Measurements from ENCODE around the gene YPEL1. TPM values are rescaled to one million over a fixed set of nuclear protein-coding genes. Genes with fewer than 3 reads are reported as not detected.
"Not testable (repeated sequence)": the region's sequence is repeated elsewhere in the genome, so short reads cannot be mapped to it uniquely, and the experiment has no call there.

The YPEL1 gene
- total RNA-seq, 1 donor from 2014 or later: 7.8 TPM

DNA sequence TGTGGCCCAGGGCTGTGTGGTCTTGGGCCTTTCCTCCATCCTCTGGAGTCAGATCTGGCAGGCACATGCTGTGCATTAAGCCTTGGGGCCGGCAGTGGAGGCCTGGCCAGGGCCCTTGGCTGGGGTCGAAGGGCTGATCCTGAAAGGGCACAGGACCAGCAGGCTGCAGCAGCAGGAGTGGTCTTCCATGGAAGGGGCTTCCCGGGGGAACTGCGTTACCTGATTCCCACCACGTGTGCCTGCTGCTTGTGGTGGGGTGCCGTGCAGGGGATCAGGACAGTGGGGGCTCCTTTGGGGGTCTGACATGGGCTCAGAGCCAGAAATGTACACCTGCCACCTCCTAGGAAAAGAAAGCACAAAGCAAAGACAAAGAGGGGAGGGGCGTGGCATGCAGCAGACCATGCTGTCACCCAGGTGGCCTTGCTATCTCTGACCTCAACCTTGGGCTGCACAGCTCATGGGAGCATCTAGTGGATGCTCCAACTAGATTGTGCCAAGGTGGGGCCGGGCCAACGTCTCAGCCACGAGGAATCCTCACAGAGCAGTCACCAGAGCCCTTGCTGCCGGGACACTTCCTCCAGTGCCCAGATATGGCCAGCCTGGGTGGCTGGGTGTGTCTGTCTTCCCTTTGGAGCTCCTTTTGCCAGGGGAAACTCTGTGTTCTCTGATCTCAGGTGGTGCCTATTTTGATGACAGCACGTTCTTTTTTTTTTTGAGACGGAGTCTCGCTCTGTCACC is 17.9 kb upstream of the YPEL1 start:
- no peak for DNase-seq

DNA sequence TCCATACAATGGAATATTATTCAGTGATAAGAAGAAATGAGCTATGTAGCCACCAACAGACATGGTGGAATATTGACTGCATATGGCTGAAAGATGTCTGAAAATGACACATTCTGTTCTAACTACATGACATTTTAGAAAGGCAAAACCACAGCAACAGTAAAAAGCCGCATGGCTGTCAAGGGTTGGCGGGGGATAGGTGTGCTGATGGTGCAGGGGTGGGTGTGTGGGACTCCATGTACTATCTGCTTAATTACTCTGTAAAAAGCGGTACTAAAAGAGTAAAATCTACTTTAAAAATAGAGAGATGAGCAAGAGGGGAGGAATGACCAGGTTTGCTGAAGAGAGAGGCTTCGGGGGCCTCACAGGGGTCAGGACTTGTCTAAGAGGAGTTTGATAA is 16.7 kb upstream of the YPEL1 start:
- no peak for DNase-seq

DNA sequence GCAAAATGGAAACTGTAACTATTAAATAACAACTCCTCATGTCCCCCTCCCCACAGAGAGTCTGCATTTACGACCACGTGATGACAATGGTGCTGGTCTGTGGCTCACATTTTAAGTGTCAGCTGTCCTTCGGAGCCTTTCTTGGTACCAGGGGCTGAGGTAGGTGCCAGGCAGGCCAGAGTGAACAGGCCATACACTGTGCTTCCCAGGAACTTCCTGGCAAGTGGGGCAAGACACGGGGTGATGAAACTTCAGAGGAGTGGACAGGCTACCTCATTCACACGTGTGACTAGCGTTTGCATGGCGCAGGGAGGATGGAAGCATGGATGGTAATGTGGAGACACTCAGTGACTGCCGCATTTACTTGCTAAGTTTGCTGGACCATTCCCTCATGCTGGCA is 10.4 kb upstream of the YPEL1 start:
- no peak for DNase-seq

DNA sequence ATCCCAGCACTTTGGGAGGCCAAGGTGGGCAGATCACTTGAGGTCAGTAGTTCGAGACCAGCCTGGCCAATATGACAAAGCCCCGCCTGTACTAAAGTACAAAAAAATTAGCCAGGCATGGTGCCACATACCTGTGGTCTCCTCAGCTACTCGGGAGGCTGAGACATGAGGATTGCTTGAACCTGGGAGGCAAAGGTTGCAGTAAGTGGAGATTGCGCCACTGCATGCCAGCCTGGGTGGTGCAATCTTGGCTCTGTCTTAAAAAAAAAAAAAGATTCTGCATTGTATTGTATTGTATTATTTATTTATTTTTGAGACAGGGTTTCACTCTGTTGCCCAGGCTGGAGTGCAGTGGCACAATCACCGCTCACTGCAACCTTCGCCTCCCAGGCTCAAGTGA is 9.3 kb upstream of the YPEL1 start:
- not testable (repeated sequence) for DNase-seq

DNA sequence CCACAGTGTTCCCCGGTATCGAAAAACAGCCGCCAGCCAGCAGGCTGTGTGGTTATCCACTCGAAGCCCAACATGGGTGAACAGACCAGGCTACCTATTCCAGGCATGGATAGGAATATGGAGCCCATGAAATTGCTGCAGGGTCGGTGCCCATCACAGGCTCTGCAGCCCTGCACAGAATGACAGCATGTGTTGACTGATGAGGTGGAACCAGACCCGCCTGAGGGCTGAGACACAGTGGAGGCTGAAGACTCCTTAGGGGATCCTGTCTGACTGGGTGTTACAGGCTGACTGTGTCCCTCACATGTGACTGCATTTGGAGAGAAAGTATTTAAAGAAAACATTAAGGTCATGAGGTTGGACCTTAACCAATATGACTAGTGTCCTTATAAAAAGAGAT is 6.2 kb upstream of the YPEL1 start:
- no peak for DNase-seq

DNA sequence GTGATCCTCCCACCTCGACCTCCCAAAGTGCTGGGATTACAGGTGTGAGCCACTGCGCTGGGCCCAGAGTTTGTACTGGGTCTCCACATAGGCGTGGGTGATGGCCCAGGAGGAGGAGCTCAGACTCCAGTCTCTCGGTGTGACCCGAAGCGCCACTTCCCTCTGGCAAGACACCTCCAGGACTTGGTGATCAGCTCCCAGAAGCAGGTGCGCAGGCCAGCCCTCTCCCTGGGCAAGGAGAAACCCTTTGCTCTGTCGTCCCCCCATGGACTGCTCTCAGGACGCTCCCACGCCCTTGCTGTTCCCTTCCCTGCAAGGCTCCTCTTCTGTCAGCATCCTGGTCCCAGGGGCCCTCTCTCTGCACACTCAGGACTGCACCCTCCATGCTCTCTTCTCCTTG is 5.5 kb upstream of the YPEL1 start:
- DNase-seq: no peak

DNA sequence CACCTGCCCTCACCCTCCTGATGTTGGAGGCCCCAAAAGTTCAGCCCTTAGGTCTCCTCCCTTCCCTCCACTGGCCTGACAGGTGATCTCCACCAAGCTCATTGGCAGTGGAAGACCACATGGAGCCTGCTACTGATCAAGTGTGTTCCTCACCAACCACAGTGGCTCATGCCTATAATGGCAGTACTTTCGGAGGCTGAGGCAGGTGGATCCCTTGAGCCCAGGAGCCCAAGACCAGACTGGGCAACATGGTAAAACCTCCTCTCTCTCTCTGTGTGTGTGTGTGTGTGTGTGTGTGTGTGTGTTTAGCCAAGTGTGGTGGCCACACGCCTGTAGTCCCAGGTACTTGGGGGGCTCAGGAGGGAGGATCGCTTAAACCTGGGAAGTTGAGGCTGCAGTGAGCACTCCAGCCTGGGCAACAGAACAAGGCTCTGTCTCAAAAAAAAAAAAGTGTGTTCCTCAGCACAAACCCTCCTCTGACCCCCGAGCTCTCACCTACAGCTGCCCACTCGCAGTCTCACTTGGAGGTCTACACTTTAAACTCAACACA is 4.3 kb upstream of the YPEL1 start:
- DNase-seq: no peak

DNA sequence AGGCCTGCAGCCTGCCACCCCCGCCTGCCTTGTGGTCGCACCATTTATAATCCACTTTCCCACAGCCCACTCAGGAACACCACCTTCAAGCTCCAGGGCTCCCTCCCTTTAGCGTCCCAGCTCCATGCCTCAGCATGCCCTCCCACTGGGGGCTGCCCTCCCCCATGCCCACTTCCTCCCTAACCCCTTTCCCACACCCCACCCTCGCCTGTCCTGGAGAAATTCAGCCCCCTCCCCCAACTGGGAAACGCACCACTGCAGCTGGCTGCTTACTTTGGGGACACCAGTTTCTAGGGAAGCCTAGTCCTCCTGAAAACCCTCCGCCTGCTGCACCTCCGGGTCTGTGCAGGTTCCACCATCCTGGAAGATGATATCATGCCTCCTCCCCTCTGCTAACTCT is 3.4 kb upstream of the YPEL1 start:
- DNase-seq: no peak

DNA sequence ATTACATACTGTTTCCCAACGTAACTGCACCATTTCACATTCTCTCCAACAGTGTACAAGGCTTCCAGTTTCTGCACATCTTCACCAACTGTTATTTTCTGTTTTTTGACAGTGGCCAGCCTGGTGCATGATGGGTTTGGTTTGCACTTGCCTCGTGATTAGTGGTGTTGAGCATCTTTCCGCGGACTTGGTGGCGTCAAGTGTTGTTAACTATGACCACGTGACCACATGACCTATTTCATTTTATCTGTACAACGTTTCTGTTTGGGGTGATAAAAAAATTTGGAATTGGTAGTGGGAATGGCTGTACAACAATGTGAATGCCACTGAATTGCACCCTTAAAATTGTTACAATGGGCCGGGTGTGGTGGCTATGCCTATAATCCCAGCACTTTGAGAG is 2.5 kb upstream of the YPEL1 start:
- no peak for DNase-seq

DNA sequence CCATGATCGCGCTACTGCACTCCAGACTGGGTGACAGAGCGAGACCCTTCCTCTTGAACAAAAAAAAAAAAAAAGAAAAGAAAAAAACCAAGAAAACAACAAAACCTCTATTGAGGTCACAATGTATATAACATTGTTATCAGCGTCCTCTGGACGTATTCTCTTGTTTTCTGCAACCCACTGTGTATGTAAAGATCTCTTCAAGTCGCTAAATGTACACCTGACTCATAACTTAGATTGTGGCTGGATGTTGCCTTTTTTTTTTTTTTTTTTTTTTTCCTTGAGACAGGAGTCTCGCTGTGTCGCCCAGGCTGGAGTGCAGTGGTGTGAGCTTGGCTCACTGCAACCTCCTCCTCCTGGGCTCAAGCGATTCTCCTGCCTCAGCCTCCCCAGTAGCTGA is 1.4 kb upstream of the YPEL1 start:
- DNase-seq: no peak

DNA sequence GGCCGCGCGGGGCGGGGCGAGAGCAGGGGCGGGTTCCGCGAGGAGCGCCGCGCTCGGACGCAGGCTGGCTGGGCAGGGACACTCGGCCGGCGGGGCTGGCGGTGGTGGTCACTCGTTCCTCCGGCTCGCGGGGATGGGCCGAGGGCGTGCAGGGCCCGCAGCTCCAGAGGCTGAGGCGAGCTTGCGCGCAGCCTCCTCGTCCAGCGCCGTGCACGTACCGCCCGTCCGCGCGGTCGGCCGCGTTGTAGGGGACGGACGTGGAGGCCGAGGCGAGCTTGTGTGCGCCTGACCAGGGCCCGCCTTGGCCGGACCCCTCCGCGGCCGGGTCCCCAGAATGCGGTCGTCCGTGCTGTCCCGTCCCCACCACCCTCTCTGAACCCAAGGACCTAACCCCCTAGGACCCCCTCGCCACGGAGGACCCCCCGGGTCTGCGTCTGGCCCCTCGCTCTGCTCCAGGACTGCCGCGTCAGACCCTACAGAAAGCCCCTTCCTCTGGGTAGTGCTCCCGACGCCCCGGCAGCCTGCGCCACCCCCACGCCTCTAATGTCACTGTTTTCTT is 569 bp upstream of the YPEL1 start:
- DNase-seq: no peak

DNA sequence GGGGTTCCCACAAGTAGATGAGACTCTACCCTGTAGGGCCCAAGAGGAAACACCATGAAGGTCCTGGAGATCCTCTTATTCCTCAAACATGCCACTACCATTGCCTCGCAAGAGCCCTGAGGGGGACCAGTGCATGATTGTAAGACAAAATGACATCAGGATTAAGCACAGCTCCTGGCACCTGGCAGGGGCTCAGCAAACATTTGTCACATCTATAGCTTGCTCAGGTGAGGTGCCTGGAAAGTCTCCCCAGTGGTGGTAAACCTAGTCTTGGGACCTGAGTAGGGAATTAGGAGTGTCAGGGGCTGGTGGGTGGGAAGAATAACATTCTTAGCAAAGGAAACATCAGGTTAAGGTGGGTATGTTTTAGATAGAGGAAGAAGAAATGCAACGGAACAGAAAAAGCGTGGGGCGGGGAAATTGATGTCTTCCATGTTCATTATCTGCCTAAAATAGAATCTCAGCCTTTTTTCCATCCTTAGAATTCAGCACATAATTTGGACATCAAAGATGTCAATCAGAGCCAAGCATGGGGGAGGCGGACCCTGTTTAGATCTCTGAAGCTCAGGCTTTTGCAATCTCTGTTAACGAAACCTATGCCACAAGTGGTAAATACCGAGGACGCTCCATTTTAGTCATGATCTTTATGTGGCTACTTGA is 924 bp downstream of the YPEL1 start:
- DNase-seq: peak; percentile 32

DNA sequence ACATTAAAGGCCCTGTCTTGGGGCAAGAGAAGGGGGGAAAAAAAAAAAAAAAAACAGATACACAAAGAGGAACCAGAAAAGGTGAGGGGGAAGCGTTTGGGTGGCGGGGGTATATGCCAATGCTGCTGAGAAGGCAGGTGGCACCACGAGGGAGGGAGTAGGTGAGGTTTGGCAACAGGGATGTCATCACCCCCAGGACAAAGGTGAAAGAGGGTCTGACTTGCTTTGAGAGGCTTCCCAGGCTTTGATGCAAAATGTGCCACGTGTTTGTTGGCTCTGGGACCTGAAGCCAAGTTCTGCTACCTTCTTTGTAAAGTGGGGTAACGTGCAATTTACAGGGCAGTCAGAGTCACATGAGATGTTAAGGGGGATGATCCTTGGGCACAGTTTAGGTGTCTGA is 4.1 kb downstream of the YPEL1 start:
- no peak for DNase-seq

DNA sequence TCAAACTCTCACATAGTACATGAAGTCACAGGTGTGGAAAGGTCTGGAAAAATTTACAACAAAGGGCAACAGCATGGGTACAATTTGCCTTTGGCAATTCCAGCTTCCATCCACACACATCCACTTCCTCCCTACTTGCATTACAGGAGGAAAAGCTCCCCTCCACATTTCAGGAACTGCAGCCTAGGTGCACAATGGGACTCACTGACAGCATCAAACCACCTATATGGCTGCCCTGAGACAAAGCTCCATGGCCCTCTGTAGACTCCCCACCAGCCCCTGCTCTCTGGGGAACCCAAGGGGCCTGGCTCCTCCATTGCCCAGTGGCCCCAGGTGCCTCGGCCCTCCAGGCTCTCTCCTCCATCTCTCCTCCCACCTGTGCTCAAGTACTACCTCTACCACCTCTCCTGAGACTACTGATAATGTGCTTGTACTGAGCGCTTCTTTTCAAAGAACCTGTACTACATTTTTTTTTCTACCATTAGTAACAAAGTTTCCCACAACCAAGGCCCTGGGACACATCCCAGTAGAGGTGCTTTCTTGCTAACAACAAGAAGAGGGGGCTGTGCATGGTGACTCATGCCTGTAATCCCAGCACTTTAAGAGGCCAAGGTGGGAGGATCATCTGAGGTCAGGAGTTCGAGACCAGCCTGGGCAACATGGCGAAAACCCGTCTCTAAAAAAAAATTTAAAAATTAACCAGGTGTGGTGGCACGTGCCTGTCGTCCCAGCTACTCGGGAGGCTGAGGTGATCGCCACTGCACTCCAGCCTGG is 4.9 kb downstream of the YPEL1 start:
- no peak for DNase-seq

DNA sequence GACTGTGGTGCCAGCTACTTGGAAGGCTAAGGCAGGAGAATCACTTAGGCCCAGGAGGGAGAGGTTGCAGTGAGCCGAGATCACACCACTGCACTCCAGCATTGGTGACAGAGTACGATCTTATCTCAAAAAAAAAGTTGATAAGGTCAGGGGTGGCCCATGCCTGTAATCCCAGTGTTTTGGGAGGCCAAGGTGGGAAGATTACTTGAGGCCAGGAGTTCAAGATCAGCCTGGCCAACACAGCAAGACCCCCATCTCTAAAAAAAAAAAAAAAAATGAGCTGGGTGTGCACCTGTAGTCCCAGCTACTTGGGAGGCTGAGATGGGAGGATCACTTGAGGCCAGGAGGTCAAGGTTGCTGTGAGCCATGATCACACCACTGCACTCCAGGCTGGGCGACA is 6.4 kb downstream of the YPEL1 start:
- not testable (repeated sequence) for DNase-seq

DNA sequence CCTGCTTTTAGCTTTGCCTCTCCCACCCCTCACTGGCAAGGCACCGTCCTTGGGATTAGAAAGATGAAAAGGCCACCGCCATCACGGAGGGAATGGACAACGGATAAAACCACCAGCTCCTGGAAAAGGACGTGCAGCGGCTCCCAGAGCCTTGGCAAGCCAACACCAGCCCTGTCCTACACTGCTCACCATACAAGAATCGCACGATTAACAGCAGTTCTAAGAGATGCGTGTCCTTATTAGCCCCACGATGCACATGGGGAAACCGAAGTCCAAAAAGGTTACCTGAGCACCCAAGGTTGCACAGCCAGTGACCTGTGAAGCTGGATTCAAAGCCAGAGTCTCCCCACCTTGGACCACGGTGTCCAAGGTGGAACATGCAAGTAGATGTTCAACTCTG is 7.3 kb downstream of the YPEL1 start:
- DNase-seq: no peak

DNA sequence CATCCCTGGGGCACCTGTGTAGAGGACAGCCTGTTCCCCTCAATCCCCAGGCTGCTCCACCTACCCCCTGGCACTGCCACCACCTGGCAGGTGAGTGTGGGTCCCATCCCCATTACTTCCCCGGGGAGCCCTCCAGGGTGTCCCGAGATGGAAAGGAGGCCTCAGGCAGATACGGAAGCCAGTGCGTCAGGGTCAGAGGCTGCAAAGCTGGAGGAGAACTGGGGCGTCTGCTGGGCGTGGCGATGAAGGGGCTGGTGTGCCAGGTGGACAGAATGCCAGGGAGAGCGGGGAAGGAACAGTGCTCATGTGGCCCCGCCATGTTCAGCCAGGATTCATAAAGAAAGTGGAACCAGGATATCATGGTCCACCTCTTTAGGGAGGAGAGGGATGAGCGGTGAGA is 7.8 kb downstream of the YPEL1 start:
- no peak for DNase-seq

DNA sequence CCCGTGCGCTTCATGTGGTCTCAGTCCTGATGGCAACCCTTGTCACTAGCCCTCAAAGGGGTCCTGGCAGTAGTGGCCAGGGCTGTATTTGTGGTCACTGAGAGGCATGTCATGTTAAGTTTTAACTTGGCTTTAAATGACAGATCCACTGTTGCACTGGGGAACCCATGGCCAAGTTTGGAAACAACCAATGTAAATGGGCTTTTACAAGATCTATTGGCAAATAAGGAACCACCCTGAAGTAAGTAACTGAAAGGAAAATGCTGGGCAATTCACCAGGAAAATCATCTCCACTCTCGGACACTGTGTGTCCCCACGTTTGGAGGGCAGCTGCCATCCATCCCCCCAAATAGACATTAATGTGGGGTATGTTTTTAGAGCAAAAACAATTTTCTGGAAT is 8.4 kb downstream of the YPEL1 start:
- no peak for DNase-seq

DNA sequence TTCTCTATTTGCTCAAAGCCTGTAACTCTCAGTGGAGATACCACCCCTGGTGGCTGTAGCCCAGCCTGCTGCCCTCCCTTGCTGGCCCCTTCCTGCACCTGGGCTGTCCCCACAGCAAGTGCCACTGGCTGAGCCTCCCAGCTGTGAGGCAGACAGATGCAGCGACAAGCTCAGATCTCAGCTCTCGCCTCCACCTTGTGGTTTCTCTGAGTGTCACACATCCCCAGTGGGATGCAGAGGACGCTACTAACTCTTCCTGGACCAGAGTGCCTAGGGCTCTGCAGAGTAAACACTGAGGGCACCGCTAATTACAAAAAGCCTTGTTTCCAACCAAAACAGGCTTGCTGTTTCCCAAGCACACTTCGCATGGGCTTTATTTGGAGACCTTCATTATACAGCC is 8.9 kb downstream of the YPEL1 start:
- DNase-seq: peak; percentile 38

DNA sequence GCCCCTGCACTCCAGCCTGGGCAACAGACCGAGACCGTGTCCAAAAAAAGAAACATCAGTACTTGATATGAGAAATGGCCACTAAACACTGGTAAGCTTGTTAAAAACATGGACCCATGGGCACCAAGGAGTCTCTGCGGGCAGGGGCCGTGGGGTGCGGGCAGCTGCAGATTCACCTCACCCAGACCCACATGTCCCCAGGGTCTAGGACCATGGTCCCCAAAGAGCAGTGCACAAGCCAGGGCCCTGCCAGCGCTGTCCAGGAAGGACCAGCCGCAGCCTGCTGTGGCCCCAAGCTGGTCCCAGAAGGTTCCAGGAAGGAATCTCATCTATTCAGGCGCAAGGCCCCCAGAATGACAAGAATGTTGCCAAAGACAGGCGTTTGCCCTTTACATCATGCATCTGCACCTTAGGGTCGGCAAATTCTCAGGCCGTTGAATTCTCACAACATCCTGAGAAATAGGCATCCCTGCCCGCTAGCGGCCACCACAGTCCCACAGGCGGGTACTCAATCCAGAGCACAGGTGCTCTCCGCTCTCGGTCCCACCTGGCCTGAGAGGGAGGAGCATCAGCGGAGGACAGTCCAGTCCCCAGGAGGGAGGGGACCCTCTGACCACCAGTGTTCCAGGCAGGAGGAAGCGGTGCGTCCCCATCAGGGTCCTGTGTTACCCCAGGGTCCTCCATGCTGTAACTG is 9.5 kb downstream of the YPEL1 start:
- no peak for DNase-seq

DNA sequence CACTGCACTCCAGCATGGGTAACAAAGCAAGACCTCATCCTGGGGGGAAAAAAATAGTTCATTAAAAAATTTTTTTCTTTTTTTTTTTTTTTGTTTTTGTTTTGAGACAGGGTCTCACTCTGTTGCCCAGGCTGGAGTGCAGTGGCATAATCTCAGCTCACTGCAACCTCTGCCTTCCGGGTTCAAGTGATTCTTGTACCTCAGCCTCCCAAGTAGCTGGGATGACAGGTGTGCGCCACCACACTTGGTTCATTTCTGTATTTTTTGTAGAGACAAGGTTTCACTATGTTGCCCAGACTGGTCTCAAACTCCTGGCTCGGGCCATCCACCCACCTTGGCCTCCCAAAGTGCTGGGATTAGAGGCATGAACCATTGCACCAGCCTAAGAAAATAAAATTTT is 11.1 kb downstream of the YPEL1 start:
- DNase-seq: not testable (repeated sequence)

DNA sequence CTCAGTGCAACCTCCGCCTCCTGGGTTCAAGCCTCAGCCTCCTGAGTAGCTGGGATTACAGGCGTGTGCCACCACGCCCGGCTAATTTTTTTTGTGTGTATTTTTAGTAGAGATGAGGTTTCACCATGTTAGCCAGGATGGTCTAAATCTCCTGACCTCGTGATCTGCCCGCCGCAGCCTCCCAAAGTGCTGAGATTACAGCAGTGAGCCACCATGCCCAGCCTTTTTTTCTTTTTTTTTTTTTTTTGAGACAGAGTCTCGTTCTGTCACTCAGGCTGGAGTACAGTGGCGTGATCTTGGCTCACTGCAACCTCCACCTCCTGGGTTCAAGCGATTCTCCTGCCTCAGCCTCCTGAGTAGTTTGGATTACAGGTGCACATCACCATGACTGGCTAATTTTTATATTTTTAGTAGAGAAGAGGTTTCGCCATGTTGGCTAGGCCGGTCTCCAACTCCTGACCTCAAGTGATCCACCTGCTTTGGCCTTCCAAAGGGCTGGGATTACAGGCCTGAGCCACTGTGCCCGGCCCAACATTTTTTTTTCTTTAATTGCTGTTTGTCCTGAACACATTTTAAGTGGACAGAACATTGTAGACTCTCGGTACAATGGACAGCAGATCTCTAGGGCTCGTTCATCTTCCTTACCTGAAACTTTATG is 14.3 kb downstream of the YPEL1 start:
- not testable (repeated sequence) for DNase-seq

Measured in dermis blood vessel endothelial cell (primary cell).